Medulla oblongata (tissue), 1 donor: ENCODE results near the gene SLIT1.
A peak's percentile ranks its signal among the peaks of the same experiment; 100 is the strongest.

ENCODE experiments used
- DNase-seq: peaks from one replicate; pipeline ENCODE4 v3.0.0-alpha.2; 2015; ENCODE audit errors: extremely low spot score

The SLIT1 gene

GRCh38 chr10:96973809-96974747 lies 211.7 kb downstream of the SLIT1 start:
- peak; percentile 43 for DNase-seq

GRCh38 chr10:96972264-96972663 lies 213.5 kb downstream of the SLIT1 start:
- no peak for DNase-seq

DNA sequence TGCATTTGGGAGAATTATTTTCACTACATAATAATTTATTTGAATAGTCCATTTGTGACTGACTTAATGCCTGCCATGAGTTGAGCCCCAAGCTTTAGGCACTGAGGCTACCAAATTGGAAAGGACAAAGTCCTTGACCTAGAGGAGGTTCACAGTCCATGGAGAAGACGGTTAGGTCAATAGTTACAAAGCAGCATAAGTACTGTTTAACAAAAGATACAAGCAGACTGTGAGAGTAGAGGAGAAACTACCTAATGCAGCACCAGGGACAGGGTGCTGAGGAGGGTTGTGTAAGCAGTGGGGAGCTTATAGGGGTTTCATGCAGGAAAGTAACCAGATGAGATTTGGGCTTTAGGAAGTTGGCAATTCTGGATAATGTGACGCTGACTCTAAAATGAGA lies 214.4 kb downstream of the SLIT1 start:
- no peak for DNase-seq

GRCh38 chr10:96968682-96969423 lies 216.9 kb downstream of the SLIT1 start:
- no peak for DNase-seq

GRCh38 chr10:96967847-96968246 lies 217.9 kb downstream of the SLIT1 start:
- no peak for DNase-seq

- no peak for DNase-seq
Measured at GRCh38 chr10:96964131-96964530, 221.6 kb downstream of the SLIT1 start.

DNA sequence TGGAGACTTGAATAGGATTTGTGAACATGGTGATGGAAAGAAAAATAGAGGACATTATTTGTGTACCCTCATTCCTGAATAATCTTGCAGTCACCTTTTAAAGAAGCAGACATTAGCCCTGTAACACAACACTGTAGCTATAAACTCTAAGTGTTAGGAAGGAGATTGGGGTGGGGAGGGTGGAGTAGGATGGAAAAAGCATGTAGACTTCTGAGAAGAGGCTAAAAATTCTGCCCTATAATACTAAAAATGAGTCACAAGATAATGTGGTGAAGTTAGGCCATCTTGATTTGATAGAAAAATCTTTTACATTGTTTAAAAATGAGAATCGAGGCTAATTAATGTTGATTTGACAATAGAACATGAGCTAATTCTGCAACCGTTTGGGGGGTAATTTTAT lies 224.9 kb downstream of the SLIT1 start:
- DNase-seq: no peak

DNA sequence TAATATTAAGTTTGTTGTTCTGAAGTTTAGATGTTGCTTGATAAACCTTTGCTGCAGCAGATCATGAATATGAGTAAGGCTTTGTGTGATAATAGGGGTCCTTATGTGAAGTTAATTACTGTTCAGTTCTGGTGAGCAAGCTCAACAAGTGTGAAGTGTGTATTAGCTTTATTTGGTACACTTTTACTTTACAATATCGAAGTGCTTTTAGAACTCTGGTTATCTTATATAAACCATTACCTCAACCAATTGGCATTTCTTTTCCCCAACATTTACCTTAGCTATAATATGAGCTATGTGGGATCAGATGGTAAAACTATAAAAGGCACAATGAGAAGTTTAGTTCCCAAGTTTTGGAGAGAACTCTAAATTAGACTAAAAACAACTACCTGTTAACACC lies 226.0 kb downstream of the SLIT1 start:
- no peak for DNase-seq

DNA sequence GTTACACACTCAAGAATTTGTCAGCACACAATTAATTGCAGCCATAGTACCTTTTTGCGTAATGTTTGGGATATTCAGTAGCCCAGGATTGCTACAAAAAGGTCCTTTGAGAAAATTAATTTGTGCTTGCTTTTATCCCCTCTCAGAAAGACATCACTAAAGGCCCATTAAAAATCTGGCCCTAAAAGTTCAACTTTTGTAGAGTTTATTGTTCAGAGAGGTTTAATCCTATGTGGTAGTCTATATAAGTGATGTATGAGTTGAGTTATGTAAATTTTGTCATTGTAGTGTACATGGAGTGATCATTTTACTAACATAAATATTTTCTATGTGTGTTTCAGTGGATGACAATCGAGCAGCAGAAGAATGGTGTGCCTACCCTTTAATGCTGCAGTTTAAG lies 227.7 kb downstream of the SLIT1 start:
- DNase-seq: no peak

DNA sequence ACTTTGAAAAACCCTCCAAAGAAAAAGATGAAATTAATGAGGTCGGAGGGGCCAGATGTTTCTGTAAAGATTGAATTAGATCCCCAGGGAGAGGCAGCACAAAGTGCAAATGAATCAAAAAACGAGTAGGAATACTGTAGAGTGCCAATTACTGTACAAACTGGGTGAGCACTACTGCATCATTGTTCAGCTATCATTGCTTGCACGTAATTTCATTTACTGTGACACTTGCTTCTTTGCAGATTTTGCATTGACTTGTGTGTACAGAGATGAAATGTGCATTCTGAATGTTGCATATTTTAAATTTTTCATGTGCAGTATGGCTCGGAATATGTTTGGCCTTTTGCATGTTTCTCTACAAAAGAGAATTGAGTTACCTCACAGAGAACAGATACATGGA lies 230.0 kb downstream of the SLIT1 start:
- DNase-seq: no peak

GRCh38 chr10:96951954-96952353 lies 233.8 kb downstream of the SLIT1 start:
- no peak for DNase-seq

DNA sequence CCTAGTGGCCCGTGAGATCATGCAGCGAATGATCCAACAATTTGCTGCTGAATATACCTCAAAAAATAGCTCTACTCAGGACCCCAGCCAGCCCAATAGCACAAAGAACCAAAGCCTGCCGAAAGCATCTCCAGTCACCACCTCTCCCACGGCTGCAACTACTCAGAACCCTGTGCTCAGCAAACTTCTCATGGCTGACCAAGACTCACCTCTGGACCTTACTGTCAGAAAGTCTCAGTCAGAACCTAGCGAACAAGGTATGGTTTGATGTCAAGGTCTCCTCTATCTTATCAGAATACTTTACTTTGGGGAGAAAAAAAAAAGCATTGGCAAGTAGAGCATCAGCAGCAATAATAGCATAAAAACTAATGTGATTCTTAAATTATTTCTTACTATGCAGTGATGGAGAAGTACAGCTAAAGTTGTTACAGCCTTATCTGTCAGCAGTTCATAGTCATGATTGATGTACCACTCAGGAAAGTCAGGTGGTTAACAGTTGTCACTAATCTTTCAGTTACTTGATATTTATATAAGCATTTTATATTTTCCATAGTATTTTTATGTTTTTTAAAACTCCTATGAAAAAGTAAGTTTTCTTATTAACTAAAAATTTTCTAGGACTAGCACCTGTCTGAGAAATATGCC lies 236.6 kb downstream of the SLIT1 start:
- no peak for DNase-seq
